ENCODE data around the gene DUS1L.
A peak's percentile ranks its signal among the peaks of the same experiment; 100 is the strongest.

DUS1L gene

DNA sequence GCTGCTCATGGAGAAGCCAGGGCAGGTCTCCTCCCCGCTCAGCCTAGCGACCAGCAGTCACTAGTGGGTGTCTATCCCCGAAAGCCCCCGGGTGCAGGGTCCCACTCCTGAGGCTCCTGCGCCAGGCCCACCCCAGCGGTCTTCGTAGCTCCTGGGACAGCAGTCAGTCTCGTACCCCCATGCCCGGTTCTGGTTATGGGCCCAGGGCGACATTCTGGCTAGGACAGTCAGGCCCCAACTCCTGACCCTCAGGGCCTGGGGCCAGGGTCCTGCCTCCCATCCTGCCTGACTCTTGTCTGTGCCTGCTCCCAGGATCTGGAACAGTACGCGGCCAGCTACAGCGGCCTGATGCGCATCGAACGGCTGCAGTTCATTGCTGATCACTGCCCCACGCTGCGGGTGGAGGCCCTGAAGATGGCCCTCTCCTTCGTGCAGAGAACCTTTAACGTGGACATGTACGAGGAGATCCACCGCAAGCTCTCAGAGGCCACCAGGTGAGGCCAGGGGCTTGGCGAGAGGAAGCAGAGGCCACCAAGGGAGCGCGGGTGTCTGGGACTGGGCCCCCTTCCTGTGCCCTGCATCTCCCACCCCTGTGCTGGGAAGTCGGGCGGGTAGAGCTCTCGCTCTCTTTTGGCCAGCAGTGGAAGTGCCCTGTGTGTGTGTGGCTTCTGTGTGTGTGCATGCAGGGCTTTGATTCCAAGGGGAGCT lies 11.9 kb downstream of the DUS1L start:
- H3K36me3 ChIP-seq (ENCODE audit: control insufficient read depth, insufficient read depth, low read length) = peaks cover 7% of the 10 kb centered on the region

DNA sequence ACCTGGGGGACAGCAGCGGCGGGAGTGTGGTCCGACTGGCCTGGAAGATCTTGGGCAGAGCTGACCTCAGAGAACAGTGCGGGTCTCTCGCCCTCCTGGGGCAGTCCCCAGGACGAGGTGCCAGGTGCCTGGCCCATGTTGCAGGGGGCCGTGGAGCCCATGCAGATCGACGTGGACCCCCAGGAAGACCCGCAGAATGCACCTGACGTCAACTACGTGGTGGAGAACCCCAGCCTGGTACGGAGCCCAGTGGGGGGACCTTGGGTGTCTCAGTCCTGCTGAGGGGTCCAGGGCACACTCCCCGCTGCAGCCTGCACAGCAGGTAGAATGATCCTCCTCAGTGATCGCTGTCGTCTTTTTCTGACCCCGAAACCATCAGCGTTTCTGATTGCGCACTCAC lies 12.5 kb downstream of the DUS1L start:
- Histone ChIP-seq H3K9me3 (ENCODE audit: control insufficient read depth, low read length) (no peaks in the 10 kb centered on the region), H3K4me3 (ENCODE audit: low read length) (peak overlapping the region; percentile 50), H3K4me1 (ENCODE audit: control insufficient read depth, insufficient read depth, low read length) (peaks cover 23% of the 10 kb centered on the region), H3K36me3 (ENCODE audit: control insufficient read depth, insufficient read depth, low read length) (peaks cover 7% of the 10 kb centered on the region), H3K9ac (ENCODE audit: low read length) (peak overlapping the region; percentile 74), H3K27me3 (ENCODE audit: control insufficient read depth, insufficient read depth, low read length) (no peaks in the 10 kb centered on the region)

More for the DNA sequence above, 11.9 kb downstream of the DUS1L start:
- no peak overlapping the region for H3K9ac ChIP-seq (ENCODE audit: low read length)
- no peaks in the 10 kb centered on the region for H3K9me3 ChIP-seq (ENCODE audit: control insufficient read depth, low read length)
- H3K4me3 ChIP-seq (ENCODE audit: low read length) = no peak overlapping the region
- H3K27me3 ChIP-seq (ENCODE audit: control insufficient read depth, insufficient read depth, low read length) = no peaks in the 10 kb centered on the region
- peaks cover 23% of the 10 kb centered on the region for H3K4me1 ChIP-seq (ENCODE audit: control insufficient read depth, insufficient read depth, low read length)

DNA sequence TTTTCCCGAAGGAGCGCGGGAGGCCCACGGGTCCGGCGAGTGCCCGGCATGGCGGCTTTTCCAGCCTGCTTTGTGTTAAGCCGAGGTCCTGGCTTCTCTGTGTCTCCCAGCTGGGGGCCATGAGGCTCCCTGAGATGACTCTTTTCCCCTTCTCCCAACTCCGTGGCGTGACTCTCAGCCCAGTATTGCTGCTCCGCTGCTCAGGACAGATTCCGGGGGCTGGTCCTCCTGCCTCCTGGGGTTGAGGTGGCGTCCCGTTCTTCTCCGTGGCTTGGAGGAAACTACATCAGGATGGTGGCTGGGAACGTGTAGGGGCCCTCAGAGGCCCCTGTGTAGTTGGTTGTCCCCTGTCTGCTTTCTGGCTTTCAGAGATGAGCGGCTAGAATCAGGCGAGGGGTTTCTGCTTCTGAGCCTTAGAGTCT lies 13.0 kb downstream of the DUS1L start:
- H3K4me1 ChIP-seq (ENCODE audit: control insufficient read depth, insufficient read depth, low read length) = peaks cover 23% of the 10 kb centered on the region
- H3K9ac ChIP-seq (ENCODE audit: low read length) = peak overlapping the region; percentile 74
- H3K36me3 ChIP-seq (ENCODE audit: control insufficient read depth, insufficient read depth, low read length) = peaks cover 7% of the 10 kb centered on the region
- no peaks in the 10 kb centered on the region for H3K9me3 ChIP-seq (ENCODE audit: control insufficient read depth, low read length)
- no peaks in the 10 kb centered on the region for H3K27me3 ChIP-seq (ENCODE audit: control insufficient read depth, insufficient read depth, low read length)
- peak overlapping the region; percentile 50 for H3K4me3 ChIP-seq (ENCODE audit: low read length)

DNA sequence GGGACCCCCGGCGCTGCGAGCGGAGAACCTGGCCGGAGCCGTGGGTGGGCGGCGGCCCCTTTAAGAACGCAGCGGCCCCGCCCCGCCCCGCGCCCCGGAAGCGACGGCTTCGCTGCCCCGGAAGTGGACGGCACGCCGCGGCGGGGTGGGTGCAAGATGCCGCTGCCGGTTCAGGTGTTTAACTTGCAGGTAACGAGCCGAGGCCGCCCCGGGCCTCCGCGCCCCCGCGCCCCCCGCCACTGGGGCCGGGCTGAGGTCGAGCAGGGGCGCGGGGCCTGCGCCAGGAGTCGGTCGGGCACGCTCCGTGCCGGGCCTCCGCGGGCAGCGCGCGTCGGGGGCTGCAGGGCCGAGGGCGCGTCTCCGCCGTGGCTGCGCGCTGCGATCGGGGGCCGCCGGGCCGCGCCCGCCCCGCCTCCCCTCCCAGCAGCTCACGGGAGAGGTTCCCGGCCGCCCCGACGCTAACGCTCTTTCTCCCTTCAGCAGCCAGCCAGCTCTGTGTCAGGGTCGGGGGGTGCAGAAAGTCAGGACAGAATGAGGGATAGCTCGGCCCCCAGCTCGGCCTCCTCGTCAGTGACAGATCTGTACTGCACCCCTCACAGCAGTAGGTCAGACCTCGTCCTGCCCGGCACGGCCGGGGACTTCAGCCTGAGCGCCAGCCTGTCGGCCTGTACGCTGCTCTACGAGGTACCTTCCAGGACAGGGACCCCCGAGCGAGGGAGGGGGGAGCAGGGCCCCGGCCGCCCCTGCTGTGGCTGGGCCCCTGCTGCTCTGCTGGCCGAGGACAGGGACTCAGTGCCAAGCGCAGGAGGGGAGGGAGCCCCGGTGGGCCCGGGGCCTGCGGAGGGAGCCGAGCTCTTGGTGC lies 13.6 kb downstream of the DUS1L start, which contains the start of the genes GPS1 and RFNG:
Gene GPS1 (plus strand): TSS at position 123 of the 862 bp plus-strand sequence. CDS start 34 bp downstream, at position 157.
Gene RFNG (minus strand): TSS at position 36 of the 862 bp plus-strand sequence. CDS start 45 bp downstream, outside the sequence.
- H3K9ac ChIP-seq (ENCODE audit: low read length) = peak within 1 kb of the TSS; percentile 74
- peaks cover 23% of the 10 kb centered on the region for H3K4me1 ChIP-seq (ENCODE audit: control insufficient read depth, insufficient read depth, low read length)
- peaks cover 7% of the 10 kb centered on the region for H3K36me3 ChIP-seq (ENCODE audit: control insufficient read depth, insufficient read depth, low read length)

DNA sequence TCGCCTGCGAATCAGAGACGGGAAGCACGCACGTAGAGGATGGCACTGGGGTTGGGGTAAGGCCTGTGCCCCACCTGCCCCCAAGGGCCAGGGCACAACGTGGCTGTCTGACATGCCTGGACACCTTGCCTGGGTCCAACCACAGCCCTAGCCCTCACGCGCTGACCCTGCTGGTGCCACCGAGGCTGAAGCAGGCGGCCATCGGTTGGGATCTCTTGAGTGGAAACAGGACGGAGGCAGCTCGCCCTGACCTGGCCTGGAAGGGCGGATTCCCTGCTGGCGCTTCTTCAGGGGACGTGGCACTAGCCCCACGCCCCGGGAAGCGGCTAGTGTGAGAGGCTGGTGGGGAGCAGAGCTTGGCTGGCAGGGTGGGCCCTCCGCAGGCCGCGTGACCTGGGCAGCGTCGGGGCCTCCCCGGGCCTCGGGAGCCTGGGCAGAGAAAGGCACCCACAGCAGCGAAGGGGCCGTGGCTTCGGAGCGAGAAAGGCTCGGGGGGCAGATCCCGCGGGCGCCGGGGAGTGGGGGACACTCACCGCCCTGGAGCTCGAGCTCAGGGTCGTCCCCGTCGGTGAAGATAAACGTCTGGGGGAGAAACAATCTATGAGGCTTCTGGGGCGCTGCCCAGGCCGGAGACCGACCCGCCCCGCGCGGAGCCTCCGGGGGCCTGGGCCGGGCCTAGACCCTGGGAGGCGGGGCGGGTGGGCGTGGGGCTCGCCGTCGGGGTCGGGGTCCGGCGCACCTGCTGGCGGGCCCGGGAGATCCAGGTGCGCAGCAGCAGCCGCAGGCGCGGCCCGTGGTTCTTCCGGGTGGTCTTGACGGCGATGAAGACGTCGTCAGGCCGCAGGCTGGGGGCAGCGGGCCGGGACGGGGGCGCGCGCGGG lies 14.6 kb downstream of the DUS1L start:
- H3K27me3 ChIP-seq (ENCODE audit: control insufficient read depth, insufficient read depth, low read length) = no peaks in the 10 kb centered on the region
- H3K4me1 ChIP-seq (ENCODE audit: control insufficient read depth, insufficient read depth, low read length) = peaks cover 23% of the 10 kb centered on the region
- peaks cover 7% of the 10 kb centered on the region for H3K36me3 ChIP-seq (ENCODE audit: control insufficient read depth, insufficient read depth, low read length)
- H3K9ac ChIP-seq (ENCODE audit: low read length) = peak overlapping the region; percentile 73
- peak overlapping the region; percentile 17 for H3K4me3 ChIP-seq (ENCODE audit: low read length)
- no peaks in the 10 kb centered on the region for H3K9me3 ChIP-seq (ENCODE audit: control insufficient read depth, low read length)

More for the DNA sequence above, 13.6 kb downstream of the DUS1L start, which contains the start of the genes GPS1 and RFNG:
- Histone ChIP-seq H3K9me3 (ENCODE audit: control insufficient read depth, low read length) (no peaks in the 10 kb centered on the region), H3K27me3 (ENCODE audit: control insufficient read depth, insufficient read depth, low read length) (no peaks in the 10 kb centered on the region), H3K4me3 (ENCODE audit: low read length) (peak within 1 kb of the TSS; percentile 50)

DNA sequence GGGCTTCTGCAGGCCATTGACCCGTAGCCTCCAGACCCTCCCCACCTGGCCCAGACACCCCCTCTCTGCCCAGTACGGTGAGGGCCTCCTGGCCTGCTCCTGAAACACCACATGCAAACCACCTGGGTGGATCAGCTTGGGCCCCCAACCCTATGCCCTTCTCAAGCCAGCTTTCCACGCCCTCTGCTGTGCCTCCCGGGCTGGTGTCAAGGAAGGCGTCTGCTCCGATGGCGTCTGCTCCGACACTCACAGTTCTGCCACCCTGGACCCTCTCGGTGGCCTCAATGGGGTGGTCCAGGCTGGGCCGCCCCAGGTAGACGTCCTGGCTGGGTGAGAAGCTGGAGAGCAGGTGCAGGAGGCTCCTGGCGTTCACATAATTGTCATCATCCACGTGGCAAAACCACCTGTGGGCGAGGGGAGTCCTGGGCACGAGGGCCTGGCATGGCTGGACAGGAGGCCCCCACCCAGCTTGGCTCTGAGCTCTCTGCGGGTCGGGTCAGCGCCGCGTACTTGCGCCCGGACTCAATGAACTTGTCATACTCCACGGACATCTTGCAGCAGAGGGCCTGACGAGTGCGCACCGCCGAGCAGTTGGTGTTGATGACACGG lies 15.3 kb downstream of the DUS1L start:
- Histone ChIP-seq H3K9ac (ENCODE audit: low read length) (peak overlapping the region; percentile 73), H3K4me3 (ENCODE audit: low read length) (peak overlapping the region; percentile 17), H3K27me3 (ENCODE audit: control insufficient read depth, insufficient read depth, low read length) (no peaks in the 10 kb centered on the region), H3K4me1 (ENCODE audit: control insufficient read depth, insufficient read depth, low read length) (peaks cover 23% of the 10 kb centered on the region), H3K36me3 (ENCODE audit: control insufficient read depth, insufficient read depth, low read length) (peaks cover 6% of the 10 kb centered on the region), H3K9me3 (ENCODE audit: control insufficient read depth, low read length) (no peaks in the 10 kb centered on the region)

DNA sequence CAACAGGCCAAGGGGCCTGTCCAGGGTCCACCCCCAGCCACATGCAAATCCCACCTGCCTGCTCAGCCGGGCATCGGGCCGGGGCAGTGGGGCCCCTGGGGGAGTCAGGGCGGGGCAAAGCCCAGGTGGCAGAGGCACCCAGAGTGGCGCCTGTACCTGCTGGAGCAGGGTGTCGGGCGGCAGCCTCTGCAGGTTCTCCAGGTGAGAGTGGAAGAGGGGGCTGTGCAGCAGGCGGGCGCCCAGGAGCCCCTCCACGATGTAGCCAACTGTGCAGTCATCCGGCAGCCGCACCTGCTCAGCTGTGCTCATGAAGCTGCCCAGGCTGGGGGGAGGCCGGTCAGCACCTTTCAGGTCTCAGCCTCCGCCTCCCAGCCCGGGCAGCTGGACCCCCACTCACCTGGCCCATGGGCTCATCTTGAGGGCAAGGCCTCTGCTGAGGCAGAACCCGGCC lies 16.1 kb downstream of the DUS1L start:
- Histone ChIP-seq H3K4me3 (ENCODE audit: low read length) (no peak overlapping the region), H3K9me3 (ENCODE audit: control insufficient read depth, low read length) (no peaks in the 10 kb centered on the region), H3K36me3 (ENCODE audit: control insufficient read depth, insufficient read depth, low read length) (no peaks in the 10 kb centered on the region), H3K9ac (ENCODE audit: low read length) (no peak overlapping the region), H3K27me3 (ENCODE audit: control insufficient read depth, insufficient read depth, low read length) (no peaks in the 10 kb centered on the region), H3K4me1 (ENCODE audit: control insufficient read depth, insufficient read depth, low read length) (peaks cover 23% of the 10 kb centered on the region)

DNA sequence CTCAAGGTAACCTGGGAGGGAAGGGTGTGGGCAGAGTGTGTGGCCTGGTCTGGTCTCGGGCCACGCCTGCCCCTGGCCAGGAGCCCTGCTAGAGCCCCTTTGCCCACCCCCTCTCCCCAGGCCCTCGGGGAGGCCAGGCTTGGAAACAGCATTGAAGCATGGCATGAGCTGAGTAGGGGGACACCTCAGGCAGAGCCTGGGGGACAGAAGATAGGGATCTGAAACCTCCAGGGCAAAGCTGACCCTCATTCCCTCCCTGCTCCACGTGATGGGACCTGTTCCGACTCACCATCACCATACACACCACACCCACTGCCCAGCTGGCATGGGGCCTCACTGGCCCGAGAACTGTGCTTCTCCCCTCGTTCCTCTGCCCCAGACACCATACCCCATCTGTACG lies 16.5 kb downstream of the DUS1L start:
- no peak overlapping the region for H3K9ac ChIP-seq (ENCODE audit: low read length)
- peaks cover 23% of the 10 kb centered on the region for H3K4me1 ChIP-seq (ENCODE audit: control insufficient read depth, insufficient read depth, low read length)
- H3K36me3 ChIP-seq (ENCODE audit: control insufficient read depth, insufficient read depth, low read length) = no peaks in the 10 kb centered on the region
- no peaks in the 10 kb centered on the region for H3K9me3 ChIP-seq (ENCODE audit: control insufficient read depth, low read length)
- H3K27me3 ChIP-seq (ENCODE audit: control insufficient read depth, insufficient read depth, low read length) = no peaks in the 10 kb centered on the region
- H3K4me3 ChIP-seq (ENCODE audit: low read length) = no peak overlapping the region

DNA sequence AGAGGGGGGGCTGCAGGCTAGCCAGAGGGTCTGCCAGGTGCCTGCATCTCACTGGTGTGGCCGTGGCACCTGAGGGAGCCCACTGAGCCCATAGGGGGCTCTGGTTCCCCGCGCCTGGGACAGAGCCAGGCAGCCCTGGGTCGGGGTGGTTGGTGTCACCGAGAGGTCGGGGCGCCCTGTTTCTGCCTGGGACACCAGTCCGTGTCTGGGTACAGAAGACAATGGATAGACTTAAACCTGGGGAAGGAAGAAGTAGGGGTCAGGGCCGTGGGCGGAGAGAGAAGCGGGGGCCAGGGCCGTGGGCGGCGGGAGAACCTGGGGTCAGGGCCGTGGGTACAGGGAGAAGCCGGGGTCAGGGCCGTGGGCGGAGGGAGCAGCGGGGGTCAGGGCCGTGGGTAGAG lies 17.0 kb downstream of the DUS1L start:
- no peaks in the 10 kb centered on the region for H3K27me3 ChIP-seq (ENCODE audit: control insufficient read depth, insufficient read depth, low read length)
- H3K9me3 ChIP-seq (ENCODE audit: control insufficient read depth, low read length) = no peaks in the 10 kb centered on the region
- peaks cover 23% of the 10 kb centered on the region for H3K4me1 ChIP-seq (ENCODE audit: control insufficient read depth, insufficient read depth, low read length)
- no peak overlapping the region for H3K9ac ChIP-seq (ENCODE audit: low read length)
- H3K36me3 ChIP-seq (ENCODE audit: control insufficient read depth, insufficient read depth, low read length) = no peaks in the 10 kb centered on the region
- no peak overlapping the region for H3K4me3 ChIP-seq (ENCODE audit: low read length)

DNA sequence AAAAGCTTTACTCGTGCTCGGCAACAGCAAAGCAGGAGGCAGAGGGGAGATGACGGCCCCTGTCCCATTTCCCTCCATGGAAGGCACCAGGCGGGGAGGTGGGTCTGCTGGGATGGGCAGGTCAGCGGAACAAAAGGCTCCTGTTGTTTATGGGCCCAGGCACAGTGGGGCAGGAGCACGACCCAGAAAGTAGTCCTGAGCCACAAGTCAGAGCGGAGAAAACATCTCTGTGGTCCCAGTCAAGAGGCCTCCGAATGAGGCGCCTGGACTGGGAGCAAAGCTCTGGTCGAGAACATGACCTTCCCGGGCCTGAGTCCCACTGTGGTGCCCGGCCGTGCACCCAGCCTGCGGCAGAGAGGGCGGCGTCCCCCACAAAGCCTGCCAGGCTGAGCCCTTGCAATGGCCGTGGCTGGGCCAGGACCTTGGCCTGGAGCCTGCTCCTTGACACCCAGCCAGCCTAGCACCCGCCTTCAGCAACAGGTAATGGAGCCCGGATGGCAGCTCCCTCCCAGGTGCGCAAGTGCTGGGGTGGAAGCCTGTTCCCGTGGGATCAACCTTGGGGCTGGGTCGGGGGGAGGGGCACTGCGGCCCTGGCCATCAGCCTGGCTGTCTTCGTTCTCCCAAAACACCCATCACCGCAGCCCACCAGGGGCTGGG lies 17.6 kb downstream of the DUS1L start:
- Histone ChIP-seq H3K9ac (ENCODE audit: low read length) (no peak overlapping the region), H3K9me3 (ENCODE audit: control insufficient read depth, low read length) (no peaks in the 10 kb centered on the region), H3K4me1 (ENCODE audit: control insufficient read depth, insufficient read depth, low read length) (peaks cover 18% of the 10 kb centered on the region), H3K36me3 (ENCODE audit: control insufficient read depth, insufficient read depth, low read length) (no peaks in the 10 kb centered on the region), H3K4me3 (ENCODE audit: low read length) (no peak overlapping the region), H3K27me3 (ENCODE audit: control insufficient read depth, insufficient read depth, low read length) (no peaks in the 10 kb centered on the region)

DNA sequence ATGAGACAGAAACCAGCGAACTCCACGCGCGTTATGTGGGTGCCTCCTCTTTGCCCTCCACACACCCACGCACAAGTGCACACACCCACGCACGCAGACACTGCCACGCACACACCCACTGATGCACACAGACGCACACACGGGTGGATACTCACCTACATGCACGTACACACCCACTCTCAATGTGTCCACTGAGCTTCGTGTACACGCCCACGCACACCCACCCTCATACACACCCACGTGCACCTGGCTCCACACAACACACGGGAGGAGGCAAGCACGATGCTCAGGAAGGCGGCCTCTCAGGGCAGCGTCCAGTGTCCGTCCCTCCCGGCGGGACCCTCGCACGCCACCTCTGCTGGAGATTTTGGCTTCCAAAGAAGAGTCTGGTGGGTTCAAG lies 18.2 kb downstream of the DUS1L start:
- Histone ChIP-seq H3K27me3 (ENCODE audit: control insufficient read depth, insufficient read depth, low read length) (no peaks in the 10 kb centered on the region), H3K4me3 (ENCODE audit: low read length) (no peak overlapping the region), H3K9me3 (ENCODE audit: control insufficient read depth, low read length) (no peaks in the 10 kb centered on the region), H3K36me3 (ENCODE audit: control insufficient read depth, insufficient read depth, low read length) (no peaks in the 10 kb centered on the region), H3K4me1 (ENCODE audit: control insufficient read depth, insufficient read depth, low read length) (peaks cover 12% of the 10 kb centered on the region), H3K9ac (ENCODE audit: low read length) (no peak overlapping the region)
